HG03565 (cell line): Measurements from ENCODE around the gene PPIL4.

Experiments used
- ATAC-seq: cut with Tn5 transposase; IDR thresholded peaks from one replicate; pipeline ENCODE4 v1.9.1; 2021; ENCODE audit warnings: mild to moderate bottlenecking, moderate library complexity; ENCODE audit not compliant: unreplicated experiment

The PPIL4 gene, protein sequence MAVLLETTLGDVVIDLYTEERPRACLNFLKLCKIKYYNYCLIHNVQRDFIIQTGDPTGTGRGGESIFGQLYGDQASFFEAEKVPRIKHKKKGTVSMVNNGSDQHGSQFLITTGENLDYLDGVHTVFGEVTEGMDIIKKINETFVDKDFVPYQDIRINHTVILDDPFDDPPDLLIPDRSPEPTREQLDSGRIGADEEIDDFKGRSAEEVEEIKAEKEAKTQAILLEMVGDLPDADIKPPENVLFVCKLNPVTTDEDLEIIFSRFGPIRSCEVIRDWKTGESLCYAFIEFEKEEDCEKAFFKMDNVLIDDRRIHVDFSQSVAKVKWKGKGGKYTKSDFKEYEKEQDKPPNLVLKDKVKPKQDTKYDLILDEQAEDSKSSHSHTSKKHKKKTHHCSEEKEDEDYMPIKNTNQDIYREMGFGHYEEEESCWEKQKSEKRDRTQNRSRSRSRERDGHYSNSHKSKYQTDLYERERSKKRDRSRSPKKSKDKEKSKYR

DNA sequence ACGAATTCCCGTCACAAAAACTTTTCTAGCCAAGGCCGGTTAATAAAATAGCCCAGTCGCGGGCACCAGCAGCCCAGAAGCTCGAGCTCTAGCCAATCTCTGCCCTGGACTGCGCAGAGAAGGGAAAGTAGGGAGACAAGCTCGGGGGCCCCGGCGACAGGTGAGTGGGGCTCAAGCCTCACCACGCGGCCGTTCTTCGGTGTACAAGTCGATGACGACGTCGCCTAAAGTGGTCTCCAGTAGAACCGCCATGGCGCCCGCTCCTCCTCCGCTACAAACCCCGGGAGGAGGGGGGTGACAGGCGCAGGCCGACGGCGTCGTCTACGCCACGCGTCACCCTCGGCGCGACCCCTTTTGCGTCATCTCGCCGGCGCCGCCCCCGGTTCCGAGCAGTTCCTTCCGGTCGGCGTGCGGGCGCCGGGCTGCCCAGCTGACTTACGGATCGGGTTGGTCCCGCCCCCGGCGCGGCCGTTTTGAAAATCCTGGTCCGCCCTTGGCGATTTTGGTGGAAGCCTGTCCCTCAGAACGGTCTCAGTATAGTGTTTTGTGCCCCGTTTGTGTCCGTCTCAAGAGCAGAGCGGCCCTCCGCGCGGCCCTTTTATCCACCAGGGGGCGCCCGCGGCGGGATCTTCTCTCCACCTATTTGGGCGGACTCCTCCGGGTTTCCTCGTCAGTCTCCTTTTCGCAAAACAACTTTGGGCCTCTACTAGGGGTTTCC, at the start of gene PPIL4:
PPIL4 (minus strand) TSS at position 290 of the 718 bp plus-strand sequence; CDS start at position 252, 38 bp downstream.
- peak; percentile 87 for ATAC-seq

DNA sequence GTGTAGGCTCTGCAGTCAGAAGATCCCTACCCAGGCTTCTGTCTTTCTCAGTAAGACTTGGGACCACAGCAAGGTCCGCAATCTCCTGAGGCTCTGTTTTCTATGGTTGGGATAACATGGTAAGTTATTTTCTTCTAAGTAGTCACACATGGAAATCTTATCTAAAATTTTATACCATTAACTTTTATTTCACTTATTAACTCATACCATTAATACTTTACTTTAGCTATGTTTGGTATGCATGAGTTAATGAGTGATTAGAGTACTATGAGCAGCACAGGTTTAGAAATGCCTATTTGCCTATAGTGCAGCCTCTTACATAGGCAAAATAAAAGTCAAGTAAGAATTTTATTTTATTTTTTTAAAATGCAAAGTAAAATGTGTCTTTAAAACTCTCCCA, 47.6 kb upstream of the PPIL4 start:
- ATAC-seq, result no peak

DNA sequence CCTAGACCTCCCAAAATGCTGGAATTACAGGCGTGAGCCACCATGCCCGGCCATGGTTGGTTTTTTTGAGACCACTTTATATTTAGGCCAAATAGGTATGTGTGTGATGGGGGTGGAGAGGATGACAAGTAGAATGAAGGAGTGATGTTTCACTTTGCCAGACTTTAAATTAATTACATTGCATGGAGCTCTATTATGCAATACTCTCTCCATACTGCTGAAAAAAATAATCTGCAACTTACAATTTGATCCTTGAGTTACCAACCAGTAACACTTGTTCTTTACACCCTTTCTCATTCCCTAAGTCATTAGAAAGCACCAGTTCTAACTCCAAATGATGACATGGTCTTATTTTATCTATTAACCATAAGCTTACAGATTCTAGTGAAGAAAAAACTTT, 47.1 kb upstream of the PPIL4 start:
- no peak for ATAC-seq

DNA sequence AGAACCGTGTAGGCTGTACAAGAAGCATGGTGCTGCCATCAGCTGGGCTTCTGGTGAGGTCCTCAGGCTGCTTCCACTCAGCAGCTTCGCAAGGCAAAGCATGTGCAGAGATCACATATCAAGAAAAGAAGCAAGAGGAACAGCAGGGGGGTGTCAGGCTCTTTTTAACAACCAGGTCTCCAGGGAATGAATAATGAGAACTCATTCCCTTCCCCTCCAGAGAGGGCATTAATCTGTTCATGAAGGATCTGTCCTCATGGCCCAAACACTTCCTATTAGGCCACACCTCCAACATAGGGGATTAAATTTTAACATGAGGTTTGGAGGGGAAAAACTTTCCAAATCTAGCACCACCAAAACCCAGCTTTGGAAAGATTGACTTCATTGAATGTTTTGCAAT, 40.3 kb upstream of the PPIL4 start:
- no peak for ATAC-seq

- no peak for ATAC-seq
Measured at GRCh38 chr6:149581349-149581748, 35.5 kb upstream of the PPIL4 start.

DNA sequence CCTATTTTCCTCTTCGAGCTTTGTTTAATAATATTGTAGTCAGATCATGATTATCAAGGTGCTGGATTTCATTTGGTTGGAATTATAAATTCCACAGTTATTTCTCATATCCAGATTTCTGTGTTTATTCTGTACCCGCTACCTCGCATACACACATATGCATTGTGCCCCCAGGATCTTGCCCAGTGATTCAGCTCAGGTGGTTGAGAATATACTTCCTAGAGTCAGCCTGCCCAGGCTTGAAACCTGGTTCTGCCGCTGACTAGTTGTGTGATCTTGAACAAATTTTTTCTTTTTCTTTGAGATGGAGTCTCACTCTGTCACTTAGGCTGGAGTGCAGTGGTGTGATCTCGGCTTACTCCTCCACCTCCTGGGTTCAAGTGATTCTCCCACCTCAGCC, 35.0 kb upstream of the PPIL4 start:
- ATAC-seq, result no peak

DNA sequence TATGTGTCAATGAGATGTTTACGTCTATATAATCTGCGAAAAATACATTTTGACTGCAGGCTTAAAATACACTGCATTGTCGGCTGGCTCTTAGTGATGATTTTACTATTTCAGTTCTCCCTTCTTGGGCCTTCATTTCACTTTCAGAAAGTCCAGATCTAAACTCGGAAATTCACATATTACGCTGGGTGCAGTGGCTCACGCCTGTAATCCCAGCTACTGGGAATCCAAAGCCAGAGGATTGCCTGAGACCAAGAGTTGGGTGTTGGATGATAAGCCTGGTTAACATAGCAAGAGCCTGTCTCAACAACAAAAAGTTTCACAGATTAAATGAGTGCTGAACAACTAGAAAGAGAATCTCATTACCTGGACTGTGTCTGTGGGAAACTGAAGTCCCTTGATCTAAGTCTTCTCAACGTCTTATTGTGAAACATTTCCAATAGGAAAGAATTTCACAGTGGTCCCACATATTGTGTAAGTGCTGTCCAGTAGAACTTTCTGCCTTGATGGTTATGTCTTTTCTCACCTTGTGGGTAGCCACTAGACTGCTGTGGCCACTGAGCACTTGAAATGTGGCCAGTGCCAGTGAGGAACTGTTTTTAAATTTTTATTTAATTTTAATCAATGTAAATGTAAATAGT, 22.2 kb upstream of the PPIL4 start:
- no peak for ATAC-seq

DNA sequence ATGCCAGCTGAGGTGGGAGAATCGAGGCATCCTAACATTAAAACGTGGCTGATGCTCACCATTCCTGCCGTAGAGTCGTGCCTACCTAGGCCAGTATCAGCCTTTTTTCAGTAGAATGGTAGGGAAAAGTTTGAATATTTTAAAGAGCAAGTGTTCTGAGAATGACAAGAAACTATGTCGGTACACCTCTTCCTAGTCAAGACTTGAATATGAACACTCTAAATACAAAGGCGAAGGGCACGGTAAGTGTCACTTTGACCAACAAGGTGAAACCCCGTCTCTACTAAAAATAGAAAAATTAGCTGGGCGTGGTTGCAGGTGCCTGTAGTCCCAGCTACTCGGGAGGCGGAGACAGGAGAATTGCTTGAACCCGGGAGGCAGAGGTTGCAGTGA, 21.3 kb upstream of the PPIL4 start:
- ATAC-seq, result no peak

GRCh38 chr6:149566410-149567193, 20.8 kb upstream of the PPIL4 start:
- peak; percentile 4 for ATAC-seq

- ATAC-seq, result peak; percentile 69
Measured at GRCh38 chr6:149565527-149566409, 19.9 kb upstream of the PPIL4 start, which contains the start of gene GINM1. Gene GINM1 (plus strand): TSS chr6:149566375. CDS start chr6:149566415, 40 bp downstream.

DNA sequence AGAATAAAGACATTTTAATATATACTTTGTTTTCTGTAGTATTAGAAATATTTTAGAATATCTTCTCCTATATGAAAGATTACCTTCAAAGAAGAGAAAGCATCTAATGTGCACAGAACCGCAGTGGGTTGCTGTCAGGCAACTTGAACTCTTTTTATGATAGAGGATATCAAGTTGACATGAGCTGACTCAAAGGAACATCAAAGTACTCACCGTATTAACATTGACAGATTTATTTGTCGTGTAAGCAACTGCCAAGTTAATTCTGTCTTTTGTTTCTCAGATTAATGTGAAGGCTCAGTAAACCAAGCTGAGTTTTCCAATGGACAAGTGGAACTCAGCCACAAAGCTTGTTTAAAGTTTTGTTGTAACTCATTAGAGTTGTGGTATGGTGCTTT, 18.1 kb upstream of the PPIL4 start:
- ATAC-seq, result no peak

DNA sequence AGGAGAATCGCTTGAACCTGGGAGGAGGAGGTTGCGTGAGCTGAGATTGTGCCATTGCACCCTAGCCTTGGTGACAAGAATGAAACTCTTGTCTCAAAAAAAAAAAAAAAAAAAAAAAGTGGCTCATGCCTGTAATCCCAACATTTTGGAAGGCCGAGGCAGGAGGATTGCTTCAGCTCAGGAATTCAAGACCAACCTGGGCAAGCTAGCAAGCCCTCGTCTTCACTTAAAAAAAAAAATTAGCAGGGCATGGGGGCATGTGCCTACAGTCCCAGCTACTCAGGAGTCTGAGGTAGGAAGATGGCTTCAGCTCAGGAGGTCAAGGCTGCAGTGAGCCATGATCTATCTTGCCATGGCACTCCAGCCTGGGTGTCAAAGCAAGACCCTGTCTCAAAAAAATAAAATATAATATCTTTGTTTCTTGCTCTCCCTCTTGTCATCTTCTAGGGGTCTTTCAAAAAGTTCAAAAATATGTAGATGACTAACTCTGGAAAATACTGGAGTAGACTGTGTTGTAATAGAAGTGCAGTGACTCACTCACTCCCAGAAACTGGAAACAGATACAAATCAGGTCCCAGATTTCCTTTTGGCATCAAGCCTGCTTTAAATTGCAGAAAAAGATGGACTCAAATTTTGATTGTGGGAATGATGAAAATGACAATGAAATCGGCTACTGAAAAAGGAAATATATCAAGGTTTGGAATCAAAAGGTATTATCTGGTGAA, 17.5 kb upstream of the PPIL4 start:
- ATAC-seq, result no peak

DNA sequence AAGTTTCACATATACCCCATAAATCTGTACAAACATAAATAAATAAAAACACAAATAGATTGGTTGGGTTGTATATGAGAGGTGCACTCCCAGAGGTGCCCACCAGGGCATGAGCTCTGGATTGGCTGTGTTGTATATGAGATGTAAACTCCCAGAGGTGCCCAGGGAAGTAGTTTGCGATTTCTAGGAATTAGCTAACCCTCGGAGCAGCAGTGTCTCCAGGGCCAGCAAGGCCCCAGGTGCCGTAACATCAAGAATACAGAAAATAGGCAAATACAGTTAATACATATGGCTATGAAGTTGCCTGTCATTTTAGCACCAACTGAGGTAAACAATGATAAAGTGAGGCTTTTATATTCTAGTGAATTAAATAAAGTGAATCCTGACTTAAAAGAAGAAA, 14.9 kb upstream of the PPIL4 start:
- no peak for ATAC-seq

- ATAC-seq, result no peak
Measured at GRCh38 chr6:149559389-149559788, 13.5 kb upstream of the PPIL4 start.

DNA sequence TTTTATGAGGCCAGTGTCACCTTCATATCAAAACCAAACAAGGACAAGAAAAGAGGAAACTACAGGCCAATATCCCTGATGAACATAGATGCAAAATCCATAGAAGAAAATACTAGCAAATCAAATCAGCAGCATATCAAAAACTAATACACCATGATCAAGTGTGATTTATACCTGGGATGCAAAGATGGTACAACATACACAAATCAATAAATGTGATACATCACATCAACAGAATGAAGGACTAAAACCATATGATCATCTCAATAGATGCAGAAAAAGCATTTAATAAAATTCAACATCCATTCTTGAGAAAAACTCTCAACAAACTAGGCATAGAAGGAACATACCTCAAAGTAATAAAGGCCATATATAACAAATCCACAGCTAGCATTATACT, 12.2 kb upstream of the PPIL4 start:
- no peak for ATAC-seq

DNA sequence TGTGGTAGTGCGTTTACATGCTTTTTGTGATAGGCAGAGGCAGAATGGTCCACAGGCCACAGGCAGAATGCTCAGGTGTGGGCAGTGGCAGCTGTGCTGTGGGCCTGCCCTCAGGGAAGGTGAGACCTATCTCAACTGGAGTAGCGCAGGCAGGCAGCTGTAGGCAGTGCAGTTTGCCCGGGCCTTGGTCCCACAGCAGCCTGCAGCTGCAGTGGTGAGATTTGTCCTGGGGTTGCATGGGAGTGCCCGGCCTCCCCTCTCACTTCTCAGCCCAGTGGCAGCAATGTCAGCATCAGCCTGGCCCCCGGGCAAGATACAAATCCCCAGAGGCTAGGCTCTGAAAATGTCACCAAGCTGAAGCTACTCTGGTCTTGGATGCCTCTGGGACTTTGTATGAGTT, 6.1 kb upstream of the PPIL4 start:
- no peak for ATAC-seq

DNA sequence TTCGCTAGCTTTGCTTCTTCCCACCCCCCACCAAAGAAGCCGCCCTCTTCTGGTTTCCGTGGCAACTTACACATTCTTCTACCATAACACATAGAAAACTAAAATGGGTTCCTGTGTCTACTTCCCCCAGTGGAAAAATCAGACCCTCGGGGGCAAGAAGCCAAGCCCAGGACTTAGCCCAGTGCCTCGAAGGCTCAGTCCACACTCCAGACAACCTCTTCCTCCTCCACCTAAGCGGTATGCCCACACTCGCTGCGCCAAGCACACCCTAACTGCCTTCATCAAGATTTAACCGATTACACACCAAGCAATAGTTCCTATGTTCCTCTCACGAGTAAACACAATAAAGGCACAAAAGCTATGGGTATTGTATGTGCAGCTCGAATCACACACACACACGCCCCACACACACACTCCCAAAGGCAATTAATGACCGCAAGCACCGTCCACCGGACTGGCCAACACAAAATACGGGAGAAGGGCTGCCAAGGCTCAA, 537 bp downstream of the PPIL4 start:
- no peak for ATAC-seq

DNA sequence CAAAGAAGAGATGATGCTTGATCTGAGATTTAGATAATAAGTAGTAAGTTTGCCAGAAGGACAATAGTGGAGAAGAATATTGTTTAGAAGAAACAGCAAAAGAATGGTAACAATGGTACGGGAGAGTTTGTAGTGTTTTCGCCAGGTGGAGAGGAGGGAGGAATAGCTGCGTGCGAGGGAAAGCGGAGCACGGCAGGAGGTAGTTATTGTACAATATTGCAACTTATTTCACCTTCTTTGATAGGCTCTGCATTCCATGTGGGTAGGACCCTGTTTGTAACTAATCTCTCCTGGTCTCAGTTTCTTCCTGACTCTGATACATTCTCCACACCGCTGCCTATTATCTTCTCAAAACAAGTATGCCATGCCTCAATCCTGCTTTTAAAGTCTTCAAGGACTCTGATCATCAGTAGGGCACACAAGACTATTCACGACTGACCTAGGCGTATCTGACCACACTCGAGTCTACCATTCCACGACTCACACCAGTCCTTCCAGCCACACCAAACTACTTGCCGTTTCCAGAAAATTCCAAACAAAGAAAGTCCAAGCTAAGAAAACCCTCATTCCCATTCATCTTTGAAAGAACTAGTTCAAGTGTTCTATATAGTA, 1.1 kb downstream of the PPIL4 start:
- no peak for ATAC-seq

DNA sequence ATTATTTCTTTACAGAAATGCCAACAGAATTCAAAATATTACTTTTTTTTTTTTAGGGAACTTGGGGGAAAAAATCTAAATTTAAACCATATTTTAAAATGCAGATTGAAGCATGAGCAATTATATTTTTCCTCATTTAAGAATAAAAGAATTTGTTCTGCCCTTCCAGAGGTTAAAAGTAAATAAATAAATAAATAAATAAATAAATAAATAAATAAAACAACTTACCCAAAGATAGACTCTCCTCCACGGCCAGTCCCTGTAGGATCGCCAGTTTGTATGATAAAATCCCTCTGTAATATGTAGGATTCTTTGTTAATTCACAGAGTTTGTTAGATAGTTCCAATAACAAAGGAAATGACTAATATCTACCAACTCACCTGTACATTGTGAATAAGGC, 4.7 kb downstream of the PPIL4 start:
- no peak for ATAC-seq
